RKO (cell line): ENCODE data around the gene INPP1.
"Not testable (repeated sequence)": the region's sequence is repeated elsewhere in the genome, so short reads cannot be mapped to it uniquely, and the experiment has no call there.

Experiments
- DNase-seq: peaks from one replicate; pipeline ENCODE4 v3.0.0-alpha.2; 2016; ENCODE audit warnings: low spot score

INPP1 gene

GRCh38 chr2:190343536-190344275 is at the start of gene INPP1:
TSS of gene INPP1 (plus strand) at chr2:190343589. CDS start at chr2:190360103, 16,514 bp downstream.
- DNase-seq = peak; percentile 75

- not testable (repeated sequence) for DNase-seq
Observed at GRCh38 chr2:190297880-190298279, 45.5 kb upstream of the INPP1 start.

GRCh38 chr2:190301032-190301431 is 42.4 kb upstream of the INPP1 start:
- no peak for DNase-seq

- DNase-seq = no peak
Observed at GRCh38 chr2:190302052-190302451, 41.3 kb upstream of the INPP1 start.

- no peak for DNase-seq
Observed at GRCh38 chr2:190303647-190304046, 39.7 kb upstream of the INPP1 start.

GRCh38 chr2:190304404-190304803 is 39.0 kb upstream of the INPP1 start:
- DNase-seq = no peak

GRCh38 chr2:190308031-190308430 is 35.4 kb upstream of the INPP1 start:
- no peak for DNase-seq

GRCh38 chr2:190311893-190312634 is 31.3 kb upstream of the INPP1 start:
- DNase-seq = no peak

GRCh38 chr2:190312635-190313025 is 30.8 kb upstream of the INPP1 start:
- DNase-seq = not testable (repeated sequence)

- no peak for DNase-seq
Observed at GRCh38 chr2:190313880-190314279, 29.5 kb upstream of the INPP1 start.

- no peak for DNase-seq
Observed at GRCh38 chr2:190315273-190315672, 28.1 kb upstream of the INPP1 start.

GRCh38 chr2:190318514-190318913 is 24.9 kb upstream of the INPP1 start:
- no peak for DNase-seq

GRCh38 chr2:190318931-190319554 is 24.3 kb upstream of the INPP1 start:
- DNase-seq = peak; percentile 39

GRCh38 chr2:190319555-190320498 is 23.6 kb upstream of the INPP1 start, which contains the start of gene HIBCH:
TSS of gene HIBCH (minus strand) at chr2:190319826. CDS start at chr2:190319750, 76 bp downstream.
- peak; percentile 97 for DNase-seq

- DNase-seq = no peak
Observed at GRCh38 chr2:190320696-190321095, 22.7 kb upstream of the INPP1 start.

GRCh38 chr2:190323406-190323805 is 20.0 kb upstream of the INPP1 start:
- no peak for DNase-seq

GRCh38 chr2:190325588-190325987 is 17.8 kb upstream of the INPP1 start:
- no peak for DNase-seq

GRCh38 chr2:190327867-190328572 is 15.4 kb upstream of the INPP1 start:
- DNase-seq = no peak

GRCh38 chr2:190328573-190329147 is 14.7 kb upstream of the INPP1 start:
- peak; percentile 41 for DNase-seq

- no peak for DNase-seq
Observed at GRCh38 chr2:190333395-190333794, 10.0 kb upstream of the INPP1 start.

GRCh38 chr2:190333928-190334327 is 9.5 kb upstream of the INPP1 start:
- no peak for DNase-seq
